NK-92 (cell line): ENCODE measurements around the gene PLPP1.
"Not testable (repeated sequence)": the region's sequence is repeated elsewhere in the genome, so short reads cannot be mapped to it uniquely, and the experiment has no call there.

ENCODE experiments used
- DNase-seq: peaks from one replicate; lab custom pipeline; 2025; ENCODE audit not compliant: unreplicated experiment; lab: John Stamatoyannopoulos, UW

Gene PLPP1

GRCh38 chr5:55546947-55547346 is 12.2 kb upstream of the PLPP1 start:
- DNase-seq: no peak

DNA sequence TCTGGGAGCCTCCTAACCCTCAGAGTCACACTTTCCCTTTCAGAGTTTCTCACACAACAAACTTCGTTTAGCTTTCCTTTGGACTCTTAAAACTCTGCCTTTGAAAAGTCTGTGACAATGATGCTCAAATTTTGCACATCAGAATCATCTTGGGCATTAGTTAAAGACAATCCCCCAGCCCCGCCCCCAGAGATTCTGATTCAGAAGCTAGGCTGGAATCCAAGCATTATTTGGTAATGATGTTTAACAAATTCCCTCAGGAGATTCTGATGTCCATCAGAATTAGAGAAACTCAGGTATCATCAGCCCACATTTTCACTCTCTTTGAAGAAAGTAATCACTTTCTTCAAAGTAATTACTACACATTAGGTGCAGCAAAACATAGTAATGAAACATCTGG is 9.6 kb upstream of the PLPP1 start:
- DNase-seq: no peak

GRCh38 chr5:55541056-55541635 is 6.4 kb upstream of the PLPP1 start:
- no peak for DNase-seq

- DNase-seq: no peak
These were observed 5.8 kb upstream of the PLPP1 start for GRCh38 chr5:55540525-55540924.

DNA sequence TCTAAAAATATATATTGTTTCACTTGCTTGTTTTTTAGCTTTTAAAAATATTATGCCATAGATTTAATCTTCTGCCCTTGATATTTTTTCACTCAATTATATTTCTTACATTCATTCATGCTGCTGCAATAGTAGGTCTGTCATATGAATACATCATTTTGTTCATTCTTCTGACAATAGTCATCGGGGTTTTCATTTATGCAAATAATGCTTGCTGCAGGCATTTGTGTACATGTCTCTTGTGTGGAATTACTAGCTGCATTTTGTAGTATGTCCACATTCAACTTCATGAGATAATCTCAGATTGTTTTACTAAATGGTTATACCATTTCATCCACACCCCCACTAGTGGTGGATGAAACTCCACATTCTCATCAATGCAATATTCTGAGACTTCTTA is 5.3 kb upstream of the PLPP1 start:
- no peak for DNase-seq

- no peak for DNase-seq
These were observed 3.9 kb upstream of the PLPP1 start for GRCh38 chr5:55538661-55539060.

- DNase-seq: not testable (repeated sequence)
These were observed 2.6 kb upstream of the PLPP1 start for GRCh38 chr5:55537315-55537714.

GRCh38 chr5:55535199-55535905 is 588 bp upstream of the PLPP1 start:
- DNase-seq: no peak

- DNase-seq: no peak
These were observed 986 bp downstream of the PLPP1 start for GRCh38 chr5:55533521-55534435.

DNA sequence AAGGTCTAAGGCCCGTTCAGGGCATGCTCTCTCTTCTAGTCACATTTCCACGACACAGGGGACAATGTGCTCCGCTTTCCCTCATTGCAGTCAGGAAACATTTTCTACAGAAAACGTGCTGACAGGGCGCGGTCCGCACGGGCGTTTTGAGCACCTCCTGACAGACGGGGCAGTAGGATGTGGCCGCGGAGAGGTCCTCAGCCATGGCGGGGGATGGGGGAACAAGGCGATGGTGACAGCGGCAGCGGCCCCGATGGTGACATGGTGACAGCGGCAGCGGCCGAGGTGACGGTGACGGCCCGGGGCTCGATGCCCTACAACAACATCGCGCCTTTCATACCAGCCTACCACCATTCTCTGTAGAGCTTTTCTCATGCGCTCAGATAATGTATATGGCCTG is 4.1 kb downstream of the PLPP1 start:
- no peak for DNase-seq

DNA sequence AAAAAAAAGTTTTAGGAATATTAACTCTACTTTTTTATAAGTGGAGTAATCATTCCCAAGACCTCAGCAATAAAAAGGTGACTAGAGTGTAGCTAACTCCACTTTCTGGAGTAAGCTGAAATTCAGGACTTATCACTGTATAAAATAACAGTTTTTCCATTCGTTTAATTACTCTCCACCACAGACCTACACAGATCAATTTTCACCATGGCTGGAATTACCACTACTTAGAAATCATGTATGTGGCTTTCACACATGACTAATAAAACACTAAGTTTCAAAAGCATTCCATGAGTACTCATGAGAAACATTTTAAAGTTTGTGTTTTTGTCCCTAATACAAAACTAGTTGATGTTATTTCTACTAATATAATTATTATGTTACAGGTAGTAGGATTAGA is 9.9 kb downstream of the PLPP1 start:
- DNase-seq: no peak

- no peak for DNase-seq
These were observed 11.5 kb downstream of the PLPP1 start for GRCh38 chr5:55523293-55523692.

GRCh38 chr5:55521881-55522280 is 12.9 kb downstream of the PLPP1 start:
- DNase-seq: no peak

- DNase-seq: no peak
These were observed 14.5 kb downstream of the PLPP1 start for GRCh38 chr5:55520117-55520839.

DNA sequence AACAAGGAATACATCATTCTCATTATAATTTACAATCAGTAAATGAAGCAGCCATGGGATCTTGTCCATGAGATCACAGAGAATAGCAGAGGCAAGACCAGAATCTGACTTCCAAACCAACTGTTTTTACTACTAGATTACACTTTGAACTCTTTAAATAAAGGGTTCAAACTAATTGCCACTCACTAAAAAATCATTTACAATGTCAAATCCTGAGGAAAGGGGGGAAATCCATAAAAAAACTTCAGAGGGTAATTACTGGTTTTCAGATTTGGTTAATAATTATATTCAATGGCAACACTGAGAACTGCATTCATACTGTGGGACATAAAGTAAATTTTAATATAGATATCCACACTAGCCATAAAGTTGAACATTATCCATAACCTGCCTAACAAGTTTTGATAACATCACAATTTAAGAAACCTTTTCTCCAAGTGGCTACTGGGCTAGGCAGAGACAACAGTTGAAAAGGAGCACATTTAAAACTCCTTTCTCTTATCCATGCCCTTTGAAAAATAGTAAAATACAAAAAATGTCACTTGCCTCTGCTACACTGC is 15.9 kb downstream of the PLPP1 start:
- no peak for DNase-seq

DNA sequence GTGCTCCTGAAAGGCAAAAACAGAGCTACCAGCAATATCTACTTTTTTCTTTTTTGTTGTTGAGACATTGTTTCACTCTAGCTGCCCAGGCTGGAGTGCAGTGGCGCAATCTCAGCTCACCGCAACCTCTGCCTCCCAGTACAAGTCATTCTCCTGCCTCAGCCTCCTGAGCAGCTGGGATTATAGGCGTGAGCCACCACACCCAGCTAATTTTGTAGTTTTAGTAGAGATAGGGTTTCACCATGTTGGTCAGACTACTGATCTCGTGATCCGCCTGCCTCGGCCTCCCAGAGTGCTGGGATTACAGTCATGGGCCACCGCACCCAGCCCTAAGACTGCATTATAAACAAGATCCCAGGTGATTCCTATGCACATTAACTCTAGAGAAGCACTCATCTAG is 17.0 kb downstream of the PLPP1 start:
- no peak for DNase-seq

GRCh38 chr5:55511010-55511409 is 23.8 kb downstream of the PLPP1 start:
- no peak for DNase-seq

DNA sequence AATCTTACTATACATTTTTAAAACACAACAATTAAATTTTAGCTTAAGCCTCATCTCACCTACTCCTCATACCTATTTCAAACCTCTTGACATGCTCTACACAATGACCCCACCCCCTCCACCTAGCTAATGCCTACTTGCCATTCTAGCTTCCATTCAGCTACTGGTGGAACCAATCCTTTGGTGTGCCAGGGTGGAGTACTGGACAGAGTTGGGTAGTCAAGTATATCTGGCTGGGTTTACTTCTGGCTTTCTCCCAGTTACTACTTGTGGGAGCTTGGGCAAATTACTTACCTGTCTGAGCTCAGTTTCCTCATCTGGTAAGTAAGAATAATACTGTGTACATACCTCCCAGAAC is 24.3 kb downstream of the PLPP1 start:
- DNase-seq: no peak

GRCh38 chr5:55509796-55510522 is 24.8 kb downstream of the PLPP1 start:
- no peak for DNase-seq

DNA sequence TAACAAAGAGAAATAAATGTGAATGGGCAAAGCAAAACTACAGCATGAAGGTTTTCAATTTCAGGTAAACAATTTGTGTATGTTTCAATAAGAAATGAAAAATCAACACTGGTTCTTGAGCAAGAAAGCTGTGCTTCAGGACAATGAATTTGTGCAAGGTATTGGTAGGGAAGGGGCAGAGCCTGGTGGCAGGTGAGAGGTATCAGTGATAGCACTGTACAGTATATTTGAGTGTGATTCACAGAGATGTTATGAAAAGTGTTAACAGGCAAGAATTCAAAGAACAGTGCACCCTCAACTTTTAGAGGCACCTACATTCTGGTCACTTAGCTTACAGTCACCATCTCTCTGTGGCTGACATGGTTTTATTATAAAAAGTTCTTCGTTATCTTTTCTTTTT is 25.7 kb downstream of the PLPP1 start:
- no peak for DNase-seq
